ENCODE data around the gene LIMCH1.
"Not testable (repeated sequence)": the region's sequence is repeated elsewhere in the genome, so short reads cannot be mapped to it uniquely, and the experiment has no call there.

The LIMCH1 gene

GRCh38 chr4:41538017-41538733 lies at the start of gene LIMCH1:
Gene LIMCH1 (plus strand): TSS chr4:41538157. CDS start chr4:41605996, 67,839 bp downstream.
- Histone ChIP-seq H3K4me1 (ENCODE audit: control insufficient read depth, insufficient read depth, low read length) (peaks cover 4% of the 10 kb centered on the region), H3K36me3 (ENCODE audit: control insufficient read depth in 2 of 2, insufficient read depth in 2 of 2, low read length in 2 of 2) (no peaks in the 10 kb centered on the region), H3K9me3 (ENCODE audit: control insufficient read depth in 2 of 2, low read length in 2 of 2) (no peaks in the 10 kb centered on the region), H3K27ac (ENCODE audit: low read length) (peak within 1 kb of the TSS; percentile 7), H3K27me3 (ENCODE audit: control insufficient read depth in 1 of 2, insufficient read depth in 2 of 2, low read length in 2 of 2) (peaks cover 0 to 3% of the 10 kb centered on the region in 2 donors), H3K9ac (ENCODE audit: low read length in 2 of 2) (no peak within 1 kb of the TSS), H3K4me3 (ENCODE audit: low read length in 2 of 2) (peak within 1 kb of the TSS in 1 of 2 donors; percentile 31)

GRCh38 chr4:41491081-41491576 lies 46.8 kb upstream of the LIMCH1 start:
- not testable (repeated sequence) for H3K27ac ChIP-seq (ENCODE audit: low read length); H3K9me3 ChIP-seq (ENCODE audit: control insufficient read depth in 2 of 2, low read length in 2 of 2); H3K36me3 ChIP-seq (ENCODE audit: control insufficient read depth in 2 of 2, insufficient read depth in 2 of 2, low read length in 2 of 2); H3K9ac ChIP-seq (ENCODE audit: low read length in 2 of 2); H3K4me1 ChIP-seq (ENCODE audit: control insufficient read depth, insufficient read depth, low read length); H3K4me3 ChIP-seq (ENCODE audit: low read length in 2 of 2); H3K27me3 ChIP-seq (ENCODE audit: control insufficient read depth in 1 of 2, insufficient read depth in 2 of 2, low read length in 2 of 2)

GRCh38 chr4:41496977-41497376 lies 41.0 kb upstream of the LIMCH1 start:
- Histone ChIP-seq H3K36me3 (ENCODE audit: control insufficient read depth in 2 of 2, insufficient read depth in 2 of 2, low read length in 2 of 2) (no peaks in the 10 kb centered on the region), H3K4me1 (ENCODE audit: control insufficient read depth, insufficient read depth, low read length) (no peaks in the 10 kb centered on the region)

GRCh38 chr4:41498177-41498576 lies 39.8 kb upstream of the LIMCH1 start:
- no peaks in the 10 kb centered on the region for H3K36me3 ChIP-seq (ENCODE audit: control insufficient read depth in 2 of 2, insufficient read depth in 2 of 2, low read length in 2 of 2)
- H3K4me1 ChIP-seq (ENCODE audit: control insufficient read depth, insufficient read depth, low read length) = no peaks in the 10 kb centered on the region
- no peak overlapping the region for H3K9ac ChIP-seq (ENCODE audit: low read length in 2 of 2)
- no peaks in the 10 kb centered on the region for H3K27me3 ChIP-seq (ENCODE audit: control insufficient read depth in 1 of 2, insufficient read depth in 2 of 2, low read length in 2 of 2)
- no peak overlapping the region for H3K27ac ChIP-seq (ENCODE audit: low read length)
- H3K9me3 ChIP-seq (ENCODE audit: control insufficient read depth in 2 of 2, low read length in 2 of 2) = no peaks in the 10 kb centered on the region
- no peak overlapping the region for H3K4me3 ChIP-seq (ENCODE audit: low read length in 2 of 2)

More at GRCh38 chr4:41496977-41497376, 41.0 kb upstream of the LIMCH1 start:
- no peak overlapping the region for H3K9ac ChIP-seq (ENCODE audit: low read length in 2 of 2)
- no peak overlapping the region for H3K27ac ChIP-seq (ENCODE audit: low read length)
- no peak overlapping the region for H3K4me3 ChIP-seq (ENCODE audit: low read length in 2 of 2)
- H3K27me3 ChIP-seq (ENCODE audit: control insufficient read depth in 1 of 2, insufficient read depth in 2 of 2, low read length in 2 of 2) = no peaks in the 10 kb centered on the region
- no peaks in the 10 kb centered on the region for H3K9me3 ChIP-seq (ENCODE audit: control insufficient read depth in 2 of 2, low read length in 2 of 2)

GRCh38 chr4:41504167-41504818 lies 33.7 kb upstream of the LIMCH1 start:
- Histone ChIP-seq H3K9me3 (ENCODE audit: control insufficient read depth in 2 of 2, low read length in 2 of 2) (no peaks in the 10 kb centered on the region), H3K4me1 (ENCODE audit: control insufficient read depth, insufficient read depth, low read length) (peaks cover under 1% of the 10 kb centered on the region), H3K4me3 (ENCODE audit: low read length in 2 of 2) (no peak overlapping the region), H3K27ac (ENCODE audit: low read length) (no peak overlapping the region), H3K9ac (ENCODE audit: low read length in 2 of 2) (no peak overlapping the region), H3K36me3 (ENCODE audit: control insufficient read depth in 2 of 2, insufficient read depth in 2 of 2, low read length in 2 of 2) (no peaks in the 10 kb centered on the region), H3K27me3 (ENCODE audit: control insufficient read depth in 1 of 2, insufficient read depth in 2 of 2, low read length in 2 of 2) (no peaks in the 10 kb centered on the region)

GRCh38 chr4:41505161-41505661 lies 32.7 kb upstream of the LIMCH1 start:
- H3K9me3 ChIP-seq (ENCODE audit: control insufficient read depth in 2 of 2, low read length in 2 of 2) = no peaks in the 10 kb centered on the region
- no peak overlapping the region for H3K27ac ChIP-seq (ENCODE audit: low read length)
- no peaks in the 10 kb centered on the region for H3K27me3 ChIP-seq (ENCODE audit: control insufficient read depth in 1 of 2, insufficient read depth in 2 of 2, low read length in 2 of 2)
- H3K4me3 ChIP-seq (ENCODE audit: low read length in 2 of 2) = no peak overlapping the region
- H3K4me1 ChIP-seq (ENCODE audit: control insufficient read depth, insufficient read depth, low read length) = peaks cover 4% of the 10 kb centered on the region
- H3K36me3 ChIP-seq (ENCODE audit: control insufficient read depth in 2 of 2, insufficient read depth in 2 of 2, low read length in 2 of 2) = no peaks in the 10 kb centered on the region
- no peak overlapping the region for H3K9ac ChIP-seq (ENCODE audit: low read length in 2 of 2)

GRCh38 chr4:41506130-41506529 lies 31.8 kb upstream of the LIMCH1 start:
- Histone ChIP-seq H3K27ac (ENCODE audit: low read length) (no peak overlapping the region), H3K9me3 (ENCODE audit: control insufficient read depth in 2 of 2, low read length in 2 of 2) (no peaks in the 10 kb centered on the region), H3K27me3 (ENCODE audit: control insufficient read depth in 1 of 2, insufficient read depth in 2 of 2, low read length in 2 of 2) (no peaks in the 10 kb centered on the region), H3K4me3 (ENCODE audit: low read length in 2 of 2) (no peak overlapping the region), H3K36me3 (ENCODE audit: control insufficient read depth in 2 of 2, insufficient read depth in 2 of 2, low read length in 2 of 2) (no peaks in the 10 kb centered on the region), H3K4me1 (ENCODE audit: control insufficient read depth, insufficient read depth, low read length) (peaks cover 4% of the 10 kb centered on the region), H3K9ac (ENCODE audit: low read length in 2 of 2) (no peak overlapping the region)

GRCh38 chr4:41507291-41507947 lies 30.5 kb upstream of the LIMCH1 start:
- Histone ChIP-seq H3K27ac (ENCODE audit: low read length) (no peak overlapping the region), H3K4me1 (ENCODE audit: control insufficient read depth, insufficient read depth, low read length) (peaks cover 4% of the 10 kb centered on the region), H3K36me3 (ENCODE audit: control insufficient read depth in 2 of 2, insufficient read depth in 2 of 2, low read length in 2 of 2) (no peaks in the 10 kb centered on the region), H3K4me3 (ENCODE audit: low read length in 2 of 2) (no peak overlapping the region), H3K9me3 (ENCODE audit: control insufficient read depth in 2 of 2, low read length in 2 of 2) (no peaks in the 10 kb centered on the region), H3K9ac (ENCODE audit: low read length in 2 of 2) (no peak overlapping the region), H3K27me3 (ENCODE audit: control insufficient read depth in 1 of 2, insufficient read depth in 2 of 2, low read length in 2 of 2) (no peaks in the 10 kb centered on the region)

- Histone ChIP-seq H3K27me3 (ENCODE audit: control insufficient read depth in 1 of 2, insufficient read depth in 2 of 2, low read length in 2 of 2) (no peaks in the 10 kb centered on the region), H3K9ac (ENCODE audit: low read length in 2 of 2) (no peak overlapping the region), H3K27ac (ENCODE audit: low read length) (no peak overlapping the region), H3K9me3 (ENCODE audit: control insufficient read depth in 2 of 2, low read length in 2 of 2) (no peaks in the 10 kb centered on the region), H3K4me3 (ENCODE audit: low read length in 2 of 2) (no peak overlapping the region), H3K36me3 (ENCODE audit: control insufficient read depth in 2 of 2, insufficient read depth in 2 of 2, low read length in 2 of 2) (no peaks in the 10 kb centered on the region), H3K4me1 (ENCODE audit: control insufficient read depth, insufficient read depth, low read length) (peaks cover 4% of the 10 kb centered on the region)
These were observed 28.5 kb upstream of the LIMCH1 start for GRCh38 chr4:41509451-41509866.

GRCh38 chr4:41510179-41510578 lies 27.8 kb upstream of the LIMCH1 start:
- H3K36me3 ChIP-seq (ENCODE audit: control insufficient read depth in 2 of 2, insufficient read depth in 2 of 2, low read length in 2 of 2) = no peaks in the 10 kb centered on the region
- H3K9ac ChIP-seq (ENCODE audit: low read length in 2 of 2) = no peak overlapping the region
- no peaks in the 10 kb centered on the region for H3K9me3 ChIP-seq (ENCODE audit: control insufficient read depth in 2 of 2, low read length in 2 of 2)
- H3K4me3 ChIP-seq (ENCODE audit: low read length in 2 of 2) = no peak overlapping the region
- H3K4me1 ChIP-seq (ENCODE audit: control insufficient read depth, insufficient read depth, low read length) = peaks cover 4% of the 10 kb centered on the region
- H3K27ac ChIP-seq (ENCODE audit: low read length) = no peak overlapping the region
- H3K27me3 ChIP-seq (ENCODE audit: control insufficient read depth in 1 of 2, insufficient read depth in 2 of 2, low read length in 2 of 2) = no peaks in the 10 kb centered on the region

Measured in stomach smooth muscle (tissue), 2 donors.